HCT116 (cell line): ENCODE measurements around the gene KLHDC8B. TPM values are rescaled to one million over a fixed set of nuclear protein-coding genes. Genes with fewer than 3 reads are reported as not detected.
A peak's percentile ranks its signal among the peaks of the same experiment; 100 is the strongest.
"Not testable (repeated sequence)": the region's sequence is repeated elsewhere in the genome, so short reads cannot be mapped to it uniquely, and the experiment has no call there.

Experiments used
- ATAC-seq: fragments of 200-7000 bp; cut with Tn5 transposase; 2 replicates; pipeline ENCODE4 v1.9.1; 2020; ENCODE audit warnings: mild to moderate bottlenecking, moderate library complexity
- BruUV-seq: library from RNA; stranded (reverse); fragments of 400-500 nt; replicated peaks from 2 replicates; lab custom pipeline; 2021; lab: Mats Ljungman, UMichigan
- CTCF ChIA-PET: fragments of 300-600 bp; sonication (Branson Sonifier 250); formaldehyde crosslinking; loops from one replicate; lab custom pipeline; 2021; ENCODE audit warnings: antibody characterized with exemption; lab: Charles Lee
- POLR2A ChIA-PET: fragments of 300-600, 350-600 bp; sonication (Branson Sonifier 250); formaldehyde crosslinking; loops from one replicate; lab custom pipeline; 2021; ENCODE audit warnings: antibody characterized with exemption; lab: Charles Lee
- RAD21 ChIA-PET, 2 experiments: fragments of 300-600 bp; sonication (Branson Sonifier 250); formaldehyde crosslinking; loops; one replicate each; lab custom pipeline; 2023; ENCODE audit warnings: low total read pairs in 2 of 2; ENCODE audit not compliant: uncharacterized antibody in 2 of 2, unreplicated experiment in 2 of 2, low non-redundant PET in 1 of 2; lab: Charles Lee
- DNase-seq: peaks from one replicate; pipeline ENCODE4 v3.0.0-alpha.2; 2010; ENCODE audit warnings: low read depth, low spot score
- H2AFZ ChIP-seq: fragments of 200-600 bp; shearing (Covaris generic), sonication (generic); 2 replicates; pipeline ENCODE4 v1.6.1; 2017; ENCODE audit warnings: low read depth, mixed run types, mixed read lengths, antibody characterized with exemption, low read length; ENCODE audit not compliant: poor library complexity, severe bottlenecking
- H3K27ac ChIP-seq: 2 replicates; pipeline ENCODE4 v1.5.1; 2012; ENCODE audit warnings: low read depth, low read length
- H3K27me3 ChIP-seq: fragments of 200-600 bp; sonication (generic); 2 replicates; pipeline ENCODE4 v1.6.1; 2016; ENCODE audit warnings: mixed run types, low read length, mixed read lengths; ENCODE audit not compliant: insufficient read depth
- H3K36me3 ChIP-seq, 2 experiments: fragments of 200-500 bp in 1 of 2; fragments of 200-600 bp in 1 of 2; sonication (Bioruptor generic) in 1 of 2; sonication (generic) in 1 of 2; 2 replicates each; pipeline versions ENCODE4 v1.5.1 to v1.6.1; 2014 to 2016; ENCODE audit warnings: low read length in 2 of 2, inconsistent platforms in 1 of 2, mixed read lengths in 1 of 2, mixed run types in 1 of 2; ENCODE audit not compliant: insufficient read depth in 2 of 2, control insufficient read depth in 1 of 2
- H3K4me1 ChIP-seq, 2 experiments: fragments of 200-600 bp in 1 of 2; sonication (generic) in 1 of 2; 2 replicates each; pipeline versions ENCODE4 v1.5.1 to v1.6.1; 2012 to 2017; ENCODE audit warnings: low read length in 2 of 2, inconsistent platforms in 1 of 2, mild to moderate bottlenecking in 1 of 2, mixed read lengths in 1 of 2, mixed run types in 1 of 2, moderate library complexity in 1 of 2; ENCODE audit not compliant: insufficient read depth in 2 of 2, control insufficient read depth in 1 of 2
- H3K4me2 ChIP-seq: fragments of 200-600 bp; sonication (generic); 2 replicates; pipeline ENCODE4 v1.6.1; 2017; ENCODE audit warnings: mixed run types, low read length, mixed read lengths
- H3K4me3 ChIP-seq, 2 experiments: fragments of 200-600 bp in 1 of 2; sonication (generic) in 1 of 2; replicated peaks in 1 of 2; 2 replicates each; pipeline ENCODE4 v1.5.1; 2011 to 2016; ENCODE audit warnings: low read length in 2 of 2, control low read depth in 1 of 2, low read depth in 1 of 2, mild to moderate bottlenecking in 1 of 2, mixed read lengths in 1 of 2, mixed run types in 1 of 2
- H3K79me2 ChIP-seq: fragments of 200-600 bp; sonication (generic); 2 replicates; pipeline ENCODE4 v1.6.1; 2017; ENCODE audit warnings: mild to moderate bottlenecking, mixed run types, low read length, moderate library complexity, mixed read lengths; ENCODE audit not compliant: insufficient read depth
- H3K9ac ChIP-seq: fragments of 200-600 bp; sonication (generic); 2 replicates; pipeline ENCODE4 v1.6.1; 2016; ENCODE audit warnings: low read length, mixed read lengths
- H3K9me2 ChIP-seq: fragments of 200-600 bp; sonication (generic), shearing (Covaris generic); 2 replicates; pipeline ENCODE4 v1.6.1; 2017; ENCODE audit warnings: mixed run types, mild to moderate bottlenecking, moderate library complexity; ENCODE audit not compliant: insufficient read depth
- H3K9me3 ChIP-seq, 2 experiments: fragments of 200-500 bp in 1 of 2; fragments of 200-600 bp in 1 of 2; sonication (Bioruptor generic) in 1 of 2; sonication (generic) in 1 of 2; 2 replicates each; pipeline ENCODE4 v1.6.1; 2014 to 2017; ENCODE audit warnings: low read length in 2 of 2, mixed read lengths in 2 of 2, inconsistent platforms in 1 of 2, low read depth in 1 of 2, mild to moderate bottlenecking in 1 of 2, mixed run types in 1 of 2, moderate library complexity in 1 of 2; ENCODE audit not compliant: control insufficient read depth in 1 of 2, insufficient read depth in 1 of 2
- H4K20me1 ChIP-seq: fragments of 200-600 bp; sonication (generic), shearing (Covaris generic); 2 replicates; pipeline ENCODE4 v1.6.1; 2017; ENCODE audit warnings: mixed run types, mild to moderate bottlenecking, moderate library complexity; ENCODE audit not compliant: insufficient read depth
- CBX3 ChIP-seq: IDR thresholded peaks from 2 replicates; pipeline ENCODE4 v1.6.1; 2012; ENCODE audit warnings: low read depth
- CEBPB ChIP-seq: IDR thresholded peaks from 2 replicates; pipeline ENCODE4 v1.6.1; 2012; ENCODE audit warnings: low read depth
- EGR1 ChIP-seq: IDR thresholded peaks from 2 replicates; pipeline ENCODE4 v1.6.1; 2012; ENCODE audit warnings: low read depth
- FOSL1 ChIP-seq: IDR thresholded peaks from 2 replicates; pipeline ENCODE4 v1.6.1; 2012; ENCODE audit warnings: low read depth
- JUND ChIP-seq: IDR thresholded peaks from 2 replicates; pipeline ENCODE4 v1.6.1; 2012
- RAD21 ChIP-seq: IDR thresholded peaks from 2 replicates; pipeline ENCODE4 v1.6.1; 2012; ENCODE audit warnings: low read depth, mild to moderate bottlenecking
- SP1 ChIP-seq: IDR thresholded peaks from 2 replicates; pipeline ENCODE4 v1.6.1; 2012; ENCODE audit warnings: low read depth
- ZFX ChIP-seq: fragments of 450-650 bp; IDR thresholded peaks from 2 replicates; pipeline ENCODE4 v1.6.1; 2017
- intact Hi-C: fragments of 100-400 bp; cut with micrococcal nuclease; formaldehyde crosslinking; loops from 2 replicates; pipeline ENCODE4 v1.10.0; 2022
- total RNA-seq: library from RNA; stranded (reverse); gene quantifications from one replicate; pipeline ENCODE4 v1.2.1, GENCODE V29; 2021; ENCODE audit not compliant: unreplicated experiment
- TF ChIP-seq, protein P1 (sequence below): IDR thresholded peaks from 2 replicates; pipeline ENCODE4 v1.6.1; 2012
- TF ChIP-seq, protein P2 (sequence below): IDR thresholded peaks from 2 replicates; pipeline ENCODE4 v1.6.1; 2011; ENCODE audit warnings: mild to moderate bottlenecking, low read length, moderate library complexity; ENCODE audit not compliant: insufficient replicate concordance; ENCODE audit errors: extremely low read depth
- TF ChIP-seq, protein P3 (sequence below): IDR thresholded peaks from 2 replicates; pipeline ENCODE4 v1.6.1; 2012

Gene KLHDC8B
- total RNA-seq, 1 experiment from 2014 or later: 10.4 TPM

DNA sequence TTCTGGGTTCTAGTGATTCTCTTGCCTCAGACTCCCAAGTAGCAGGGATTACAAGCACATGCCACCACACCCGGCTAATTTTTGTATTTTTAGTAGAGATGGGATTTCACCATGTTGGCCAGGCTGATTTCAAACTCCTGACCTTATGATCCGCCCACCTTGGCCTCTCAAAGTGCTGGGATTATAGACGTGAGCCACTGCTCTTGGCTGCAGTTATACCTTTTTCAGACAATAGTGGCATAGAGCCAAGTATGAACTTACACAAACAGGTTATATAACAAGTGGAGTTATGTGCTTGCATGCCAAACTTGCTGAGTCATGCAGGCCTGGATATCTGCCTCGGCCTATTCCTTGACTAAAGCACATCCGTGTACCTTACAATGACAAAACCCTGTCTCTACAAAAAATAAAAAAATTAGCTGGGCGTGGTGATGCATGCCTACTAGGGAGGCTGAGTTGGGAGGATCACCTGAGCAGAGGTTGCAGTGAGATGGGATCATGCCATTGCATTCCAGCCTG lies 47.1 kb downstream of the KLHDC8B start:
- H3K27me3 ChIP-seq, H3K79me2 ChIP-seq, H3K9me2 ChIP-seq, POLR2A ChIA-PET, CTCF ChIA-PET, H4K20me1 ChIP-seq, H3K36me3 ChIP-seq, intact Hi-C loops, BruUV-seq, RAD21 ChIA-PET: not testable (repeated sequence)
- peak overlapping the region; percentile 35 for H3K9ac ChIP-seq
- H2AFZ ChIP-seq: peak overlapping the region; percentile 80
- ATAC-seq: peak; percentile 86
- peaks cover 5 to 16% of the 10 kb centered on the region in 2 experiments; a peak in 1 of 4 replicates for H3K9me3 ChIP-seq
- DNase-seq: peak; percentile 86
- 0 out of 4 replicates have a peak overlapping the region, but pooled peaks of 1 of the 2 experiments have one; percentile 11 for H3K4me3 ChIP-seq
- peak overlapping the region; percentile 55 for H3K4me2 ChIP-seq
- peaks cover 14 to 17% of the 10 kb centered on the region in 2 experiments; a peak in 3 of 4 replicates for H3K4me1 ChIP-seq
- peak; percentile 25; the same call in 1 of the 2 replicates for TF ChIP-seq RAD21
- peak; percentile 82 for TF ChIP-seq CEBPB
- TF ChIP-seq, protein P1, sequence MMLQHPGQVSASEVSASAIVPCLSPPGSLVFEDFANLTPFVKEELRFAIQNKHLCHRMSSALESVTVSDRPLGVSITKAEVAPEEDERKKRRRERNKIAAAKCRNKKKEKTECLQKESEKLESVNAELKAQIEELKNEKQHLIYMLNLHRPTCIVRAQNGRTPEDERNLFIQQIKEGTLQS: 0 out of 2 replicates have a peak, but pooled peaks have one; percentile 38
- peak; percentile 88 for TF ChIP-seq JUND
- peak; percentile 98 for TF ChIP-seq CBX3
- peak; percentile 85 for TF ChIP-seq FOSL1
- TF ChIP-seq ZFX: peak; percentile 37
- TF ChIP-seq SP1: peak; percentile 74
- TF ChIP-seq, protein P2, sequence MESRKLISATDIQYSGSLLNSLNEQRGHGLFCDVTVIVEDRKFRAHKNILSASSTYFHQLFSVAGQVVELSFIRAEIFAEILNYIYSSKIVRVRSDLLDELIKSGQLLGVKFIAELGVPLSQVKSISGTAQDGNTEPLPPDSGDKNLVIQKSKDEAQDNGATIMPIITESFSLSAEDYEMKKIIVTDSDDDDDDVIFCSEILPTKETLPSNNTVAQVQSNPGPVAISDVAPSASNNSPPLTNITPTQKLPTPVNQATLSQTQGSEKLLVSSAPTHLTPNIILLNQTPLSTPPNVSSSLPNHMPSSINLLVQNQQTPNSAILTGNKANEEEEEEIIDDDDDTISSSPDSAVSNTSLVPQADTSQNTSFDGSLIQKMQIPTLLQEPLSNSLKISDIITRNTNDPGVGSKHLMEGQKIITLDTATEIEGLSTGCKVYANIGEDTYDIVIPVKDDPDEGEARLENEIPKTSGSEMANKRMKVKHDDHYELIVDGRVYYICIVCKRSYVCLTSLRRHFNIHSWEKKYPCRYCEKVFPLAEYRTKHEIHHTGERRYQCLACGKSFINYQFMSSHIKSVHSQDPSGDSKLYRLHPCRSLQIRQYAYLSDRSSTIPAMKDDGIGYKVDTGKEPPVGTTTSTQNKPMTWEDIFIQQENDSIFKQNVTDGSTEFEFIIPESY: peak; percentile 21
- TF ChIP-seq, protein P3, sequence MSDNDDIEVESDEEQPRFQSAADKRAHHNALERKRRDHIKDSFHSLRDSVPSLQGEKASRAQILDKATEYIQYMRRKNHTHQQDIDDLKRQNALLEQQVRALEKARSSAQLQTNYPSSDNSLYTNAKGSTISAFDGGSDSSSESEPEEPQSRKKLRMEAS: peak; percentile 58
- peak; percentile 61; the same call in 1 of the 2 replicates for TF ChIP-seq EGR1
- TF ChIP-seq, all 23 proteins: peak for 11; not testable (repeated sequence) for 12
- H3K27ac ChIP-seq: peak overlapping the region; percentile 73
